Muscle layer of colon (tissue), 2 donors: ENCODE measurements around the gene TGFBR3L.
A peak's percentile ranks its signal among the peaks of the same experiment; 100 is the strongest.

Experiments used
- H3K27ac ChIP-seq: one replicate; pipeline ENCODE4 v1.7.0; 2013; ENCODE audit warnings: low read depth, mild to moderate bottlenecking, low read length, moderate library complexity
- H3K27me3 ChIP-seq, 2 donors: one replicate each; pipeline ENCODE4 v1.7.0; 2013; ENCODE audit warnings: low read length in 2 of 2, mild to moderate bottlenecking in 2 of 2; ENCODE audit not compliant: insufficient read depth in 2 of 2, control insufficient read depth in 1 of 2
- H3K36me3 ChIP-seq: one replicate; pipeline ENCODE4 v1.7.0; 2013; ENCODE audit warnings: mild to moderate bottlenecking, low read length; ENCODE audit not compliant: insufficient read depth
- H3K4me1 ChIP-seq: one replicate; pipeline ENCODE4 v1.7.0; 2013; ENCODE audit warnings: mild to moderate bottlenecking, low read length; ENCODE audit not compliant: insufficient read depth
- H3K4me3 ChIP-seq, 2 donors: one replicate each; pipeline ENCODE4 v1.7.0; 2013; ENCODE audit warnings: low read length in 2 of 2, low read depth in 1 of 2, mild to moderate bottlenecking in 1 of 2, moderate library complexity in 1 of 2
- H3K9ac ChIP-seq: one replicate; pipeline ENCODE4 v1.7.0; 2013; ENCODE audit warnings: low read length
- H3K9me3 ChIP-seq: one replicate; pipeline ENCODE4 v1.7.0; 2013; ENCODE audit warnings: mild to moderate bottlenecking, low read length
- donor health status: abdominal sarcoma.
- donor health status: Adenocarcinoma of cecum.

TGFBR3L gene

DNA sequence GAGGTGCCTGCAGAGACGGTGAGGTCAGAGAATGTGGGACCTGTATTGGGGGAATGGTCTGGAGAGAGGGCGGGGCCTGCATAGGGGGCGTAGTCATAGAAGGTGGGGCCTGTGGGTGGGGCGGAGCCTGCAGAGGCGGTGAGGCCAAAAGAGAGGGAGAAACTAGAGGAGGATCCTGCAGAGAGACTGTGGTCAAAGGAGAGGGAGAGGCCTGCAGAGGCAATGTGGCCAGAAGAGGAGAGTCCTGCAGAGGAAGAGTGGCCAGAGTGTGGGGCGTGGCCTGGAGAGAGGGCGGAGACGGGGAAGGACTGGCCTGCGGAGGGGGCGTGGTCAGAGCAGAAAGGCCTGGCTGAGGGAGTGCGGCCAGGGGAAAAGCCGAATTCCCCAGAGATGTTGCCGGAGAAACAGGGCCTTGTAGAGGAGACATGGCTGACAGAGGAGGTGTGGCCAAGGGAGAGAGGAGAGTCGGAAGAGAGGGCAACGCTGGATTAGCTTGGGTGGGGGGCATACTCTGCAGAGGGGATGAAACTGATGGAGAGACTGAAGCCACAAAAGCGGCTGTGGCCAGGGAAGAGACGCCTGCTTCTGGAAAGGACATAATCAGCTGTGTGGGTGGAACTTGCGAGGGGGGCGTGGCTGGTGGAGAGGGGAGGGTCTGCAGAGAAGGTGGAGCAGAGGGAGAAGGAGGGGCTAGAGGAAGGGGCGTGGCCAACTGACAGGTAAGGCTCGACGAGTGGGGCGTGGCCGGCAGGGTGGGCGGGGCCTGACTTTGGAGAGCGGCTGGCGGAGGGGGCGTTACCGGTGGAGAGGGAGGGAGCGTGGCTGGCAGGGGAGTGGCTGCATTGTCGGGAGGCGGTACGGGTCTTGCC lies 43.0 kb upstream of the TGFBR3L start:
- H3K27ac ChIP-seq = peak overlapping the region; percentile 52
- H3K4me1 ChIP-seq = peaks cover 18% of the 10 kb centered on the region
- no peak overlapping the region for H3K9ac ChIP-seq
- peaks cover 0 to 50% of the 10 kb centered on the region in 2 donors for H3K27me3 ChIP-seq
- H3K4me3 ChIP-seq = peak overlapping the region in 1 of 2 donors; percentile 43
- H3K36me3 ChIP-seq = no peaks in the 10 kb centered on the region
- no peaks in the 10 kb centered on the region for H3K9me3 ChIP-seq

- H3K4me3 ChIP-seq = peak overlapping the region in 1 of 2 donors; percentile 43
- peaks cover 18% of the 10 kb centered on the region for H3K4me1 ChIP-seq
- H3K36me3 ChIP-seq = no peaks in the 10 kb centered on the region
- peaks cover 0 to 42% of the 10 kb centered on the region in 2 donors for H3K27me3 ChIP-seq
- no peak overlapping the region for H3K27ac ChIP-seq
- no peak overlapping the region for H3K9ac ChIP-seq
- no peaks in the 10 kb centered on the region for H3K9me3 ChIP-seq
Observed at GRCh38 chr19:7872306-7873204, 42.1 kb upstream of the TGFBR3L start.

DNA sequence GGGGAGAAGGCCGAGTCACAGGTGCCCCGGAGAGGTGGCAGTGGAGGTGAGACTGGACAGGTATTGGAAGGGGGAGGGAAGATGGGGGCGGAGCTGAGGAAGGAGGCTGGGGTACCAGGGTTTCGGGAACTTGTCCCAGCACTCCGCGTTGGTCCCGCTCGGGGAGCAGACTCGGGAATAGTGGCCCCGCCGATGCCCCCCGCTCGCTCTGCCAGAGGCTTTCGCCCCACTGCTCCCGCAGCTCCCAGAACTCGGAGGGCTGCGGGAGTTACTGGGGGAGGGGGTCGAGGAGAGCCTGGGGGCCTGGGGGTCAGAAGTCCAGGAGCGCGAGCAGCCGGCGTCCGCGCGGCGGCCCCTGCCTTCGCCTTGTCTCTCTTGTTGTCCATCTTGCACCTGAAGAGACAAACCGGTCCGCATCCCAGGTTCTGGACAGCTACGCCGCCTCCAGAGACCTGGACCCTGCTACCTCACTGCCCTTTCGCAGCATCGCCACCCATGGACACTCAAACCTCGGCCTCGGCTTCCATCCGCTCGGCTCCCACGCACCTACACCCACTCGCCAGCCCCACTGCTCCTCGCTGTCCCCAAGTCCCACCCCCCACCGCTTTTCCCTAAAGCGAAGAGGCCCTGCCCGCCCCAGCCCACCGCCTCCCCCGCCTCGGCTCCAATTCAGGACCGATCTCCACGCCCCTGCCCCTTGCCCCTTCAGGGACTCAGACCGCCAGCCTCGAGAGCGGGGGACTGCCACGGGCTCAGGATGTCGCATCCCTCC lies 41.1 kb upstream of the TGFBR3L start:
- no peaks in the 10 kb centered on the region for H3K36me3 ChIP-seq
- no peaks in the 10 kb centered on the region for H3K9me3 ChIP-seq
- no peak overlapping the region for H3K27ac ChIP-seq
- peaks cover 0 to 35% of the 10 kb centered on the region in 2 donors for H3K27me3 ChIP-seq
- no peak overlapping the region for H3K4me3 ChIP-seq
- H3K4me1 ChIP-seq = peaks cover 15% of the 10 kb centered on the region
- H3K9ac ChIP-seq = no peak overlapping the region

DNA sequence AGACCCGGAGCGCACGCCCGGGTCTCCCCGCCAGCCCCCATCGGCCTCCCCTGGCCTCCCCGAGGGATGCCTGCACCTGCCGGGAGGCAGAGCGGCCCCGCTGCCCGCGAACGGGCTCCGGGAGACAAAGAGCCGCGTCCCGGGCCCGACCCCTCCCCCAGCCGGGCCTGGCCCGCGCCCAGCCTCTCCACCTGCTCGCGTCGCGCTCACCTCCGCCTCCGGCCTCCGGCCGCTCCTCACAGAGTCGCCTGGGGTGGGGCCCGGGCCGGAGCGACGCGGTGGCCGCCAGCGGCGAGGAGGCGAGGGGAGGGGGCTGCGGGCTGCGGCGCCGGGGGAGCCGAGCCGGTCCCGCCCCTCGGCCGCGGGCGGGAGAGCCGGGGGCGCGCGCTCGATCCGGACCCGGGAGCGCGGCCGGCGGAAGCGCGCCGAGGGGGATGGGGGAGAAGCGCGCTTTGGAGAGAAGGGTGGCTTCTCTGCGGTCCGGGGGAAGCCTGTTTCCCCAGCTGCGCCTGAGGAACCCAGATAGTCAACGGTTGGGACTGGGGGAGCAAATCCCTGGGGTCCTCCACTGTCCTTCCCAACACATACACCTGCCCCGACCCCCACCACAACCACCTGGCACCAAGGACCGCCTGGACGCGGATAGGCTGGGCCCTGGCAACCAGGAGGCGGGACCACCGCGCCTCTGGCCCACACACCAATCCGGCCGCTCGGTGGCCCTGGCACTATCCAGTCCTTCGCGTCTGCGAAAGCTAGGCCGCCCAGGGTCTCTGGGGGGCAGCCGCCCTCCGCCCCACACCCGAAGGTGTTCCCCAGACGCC lies 40.3 kb upstream of the TGFBR3L start, which contains the start of gene PRR36:
Gene PRR36, minus strand, starts transcription at position 315 of the 821 bp plus-strand sequence. CDS start 701 bp downstream, outside the sequence.
- Histone ChIP-seq H3K36me3 (no peaks in the 10 kb centered on the region), H3K27ac (no peak within 1 kb of the TSS), H3K9me3 (no peaks in the 10 kb centered on the region), H3K27me3 (peaks cover 0 to 32% of the 10 kb centered on the region in 2 donors), H3K4me1 (peaks cover 10% of the 10 kb centered on the region), H3K9ac (no peak within 1 kb of the TSS), H3K4me3 (no peak within 1 kb of the TSS)

GRCh38 chr19:7874897-7875273 lies 39.7 kb upstream of the TGFBR3L start:
- Histone ChIP-seq H3K9me3 (no peaks in the 10 kb centered on the region), H3K36me3 (no peaks in the 10 kb centered on the region), H3K4me3 (no peak overlapping the region), H3K4me1 (peaks cover 10% of the 10 kb centered on the region), H3K27ac (no peak overlapping the region), H3K27me3 (peaks cover 0 to 32% of the 10 kb centered on the region in 2 donors), H3K9ac (no peak overlapping the region)

- no peaks in the 10 kb centered on the region for H3K9me3 ChIP-seq
- no peak overlapping the region for H3K27ac ChIP-seq
- no peak overlapping the region for H3K4me3 ChIP-seq
- no peaks in the 10 kb centered on the region for H3K4me1 ChIP-seq
- no peaks in the 10 kb centered on the region for H3K36me3 ChIP-seq
- no peak overlapping the region for H3K9ac ChIP-seq
- peaks cover 0 to 25% of the 10 kb centered on the region in 2 donors for H3K27me3 ChIP-seq
Observed at GRCh38 chr19:7877249-7877836, 37.3 kb upstream of the TGFBR3L start.

DNA sequence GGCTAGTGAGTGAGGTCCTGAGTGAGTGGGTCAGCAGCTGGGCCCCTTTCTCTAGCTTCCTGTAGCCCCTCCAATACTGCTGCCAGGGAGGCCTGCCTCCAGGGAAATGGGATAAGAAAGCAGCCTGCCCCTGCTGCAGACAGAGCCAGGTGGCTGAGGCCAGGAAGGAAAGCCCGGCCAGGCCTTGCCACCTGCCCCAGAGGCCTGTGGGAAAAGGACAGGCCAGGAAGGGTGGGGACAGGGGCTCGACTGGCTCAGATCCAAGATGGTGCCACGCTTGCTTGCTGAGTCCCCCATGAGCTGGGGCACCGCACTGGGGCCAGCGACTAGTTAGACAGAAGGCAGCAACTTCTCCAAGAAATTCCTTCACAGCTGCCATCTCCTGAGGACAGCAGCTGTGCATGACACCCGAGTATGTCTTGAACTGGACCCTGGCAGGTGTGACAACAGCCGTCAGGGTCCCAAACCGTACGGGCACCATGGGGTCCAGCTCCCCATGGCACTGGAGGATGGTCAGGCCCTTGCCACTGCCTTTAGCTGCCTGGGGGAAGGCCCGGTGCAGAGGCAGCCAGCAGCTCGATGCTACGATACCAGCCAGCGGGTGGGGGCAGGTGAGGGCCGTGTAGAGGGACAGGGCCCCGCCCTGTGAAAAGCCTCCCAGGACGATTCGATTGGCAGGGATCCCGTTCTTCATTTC lies 35.4 kb upstream of the TGFBR3L start:
- Histone ChIP-seq H3K27me3 (peaks cover 0 to 7% of the 10 kb centered on the region in 2 donors), H3K9ac (no peak overlapping the region), H3K27ac (no peak overlapping the region), H3K36me3 (no peaks in the 10 kb centered on the region), H3K4me3 (no peak overlapping the region), H3K4me1 (no peaks in the 10 kb centered on the region), H3K9me3 (no peaks in the 10 kb centered on the region)

DNA sequence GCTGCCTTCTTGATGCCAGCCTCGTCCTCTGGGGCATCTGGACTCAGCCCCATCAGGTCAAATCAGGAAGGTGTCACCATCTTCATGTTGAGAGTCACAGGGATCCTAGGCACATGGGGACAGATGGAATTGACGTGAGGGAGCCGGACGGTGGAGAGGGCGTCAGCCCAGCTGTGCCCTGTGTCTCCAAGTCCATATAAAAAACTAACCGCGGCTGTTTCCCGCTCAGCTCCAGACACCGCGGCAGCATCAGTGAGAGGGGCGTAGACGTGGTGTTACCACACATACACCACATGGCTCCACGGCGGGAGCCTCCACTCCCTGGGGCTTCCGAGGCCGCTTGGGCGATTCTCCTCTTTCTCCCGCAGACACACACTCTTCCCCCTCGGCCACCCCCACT lies 34.8 kb upstream of the TGFBR3L start:
- Histone ChIP-seq H3K27ac (no peak overlapping the region), H3K4me3 (no peak overlapping the region), H3K4me1 (no peaks in the 10 kb centered on the region), H3K9ac (no peak overlapping the region), H3K27me3 (peaks cover 0 to 2% of the 10 kb centered on the region in 2 donors), H3K9me3 (no peaks in the 10 kb centered on the region), H3K36me3 (no peaks in the 10 kb centered on the region)

- H3K27ac ChIP-seq = no peak overlapping the region
- H3K27me3 ChIP-seq = no peaks in the 10 kb centered on the region
Observed at GRCh38 chr19:7881910-7882309, 32.7 kb upstream of the TGFBR3L start.

DNA sequence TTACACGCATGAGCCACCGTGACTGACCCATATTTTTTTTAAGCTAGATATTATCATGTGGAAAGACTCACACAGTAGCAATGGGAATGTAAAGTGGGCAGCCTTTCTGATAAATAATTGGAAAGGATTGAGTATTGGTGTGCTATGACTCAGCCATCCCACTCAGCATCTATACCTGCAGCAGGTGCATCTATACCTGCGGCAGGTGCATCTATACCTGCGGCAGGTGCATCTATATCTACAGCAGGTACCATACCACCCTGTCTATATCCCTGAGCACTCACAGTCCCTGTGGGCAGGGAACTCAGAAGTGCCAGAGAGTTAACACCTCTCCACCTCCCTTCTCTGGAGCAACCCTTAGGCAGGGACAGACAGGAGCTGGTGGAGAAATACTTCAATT lies 31.5 kb upstream of the TGFBR3L start:
- H3K9ac ChIP-seq = no peak overlapping the region
- no peak overlapping the region for H3K27ac ChIP-seq
- H3K4me1 ChIP-seq = no peaks in the 10 kb centered on the region
- peaks cover 0 to 5% of the 10 kb centered on the region in 2 donors for H3K27me3 ChIP-seq
- no peaks in the 10 kb centered on the region for H3K9me3 ChIP-seq
- no peak overlapping the region for H3K4me3 ChIP-seq
- no peaks in the 10 kb centered on the region for H3K36me3 ChIP-seq

More at GRCh38 chr19:7881910-7882309, 32.7 kb upstream of the TGFBR3L start:
- Histone ChIP-seq H3K4me3 (no peak overlapping the region), H3K4me1 (no peaks in the 10 kb centered on the region), H3K9ac (no peak overlapping the region), H3K36me3 (no peaks in the 10 kb centered on the region), H3K9me3 (no peaks in the 10 kb centered on the region)
